ENCODE measurements around the gene TCEANC2. TPM values are rescaled to one million over a fixed set of nuclear protein-coding genes. Genes with fewer than 3 reads are reported as not detected.

TCEANC2 gene
- total and polyA plus RNA-seq, 2 experiments from 2014 or later = 6.0 to 6.3 TPM

DNA sequence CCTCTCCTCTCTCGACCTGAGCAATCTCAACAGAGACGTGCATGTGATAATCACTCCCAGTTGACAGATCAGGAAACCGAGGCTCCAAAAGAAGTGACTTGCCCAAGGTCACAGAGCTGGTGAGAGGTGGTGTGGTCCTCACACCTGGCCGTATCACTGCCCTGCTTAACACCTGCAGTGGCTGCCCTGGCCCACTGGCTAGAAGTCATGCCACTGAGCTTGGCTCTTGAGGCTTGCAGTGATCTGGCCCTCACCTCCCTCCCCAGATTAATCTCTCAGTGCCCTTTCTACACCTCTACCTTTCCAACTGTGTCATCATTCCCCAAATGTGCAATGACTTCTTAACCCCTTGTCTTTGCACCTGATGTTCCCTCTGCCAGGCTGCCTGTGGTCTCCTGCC, 60.6 kb downstream of the TCEANC2 start (continued):
- no peak for TF ChIP-seq CREB1 (CRISPR knock-in tag; IDR thresholded peaks at IDR 0.05; ENCODE audit: low read depth)
- TF ChIP-seq, protein P1, sequence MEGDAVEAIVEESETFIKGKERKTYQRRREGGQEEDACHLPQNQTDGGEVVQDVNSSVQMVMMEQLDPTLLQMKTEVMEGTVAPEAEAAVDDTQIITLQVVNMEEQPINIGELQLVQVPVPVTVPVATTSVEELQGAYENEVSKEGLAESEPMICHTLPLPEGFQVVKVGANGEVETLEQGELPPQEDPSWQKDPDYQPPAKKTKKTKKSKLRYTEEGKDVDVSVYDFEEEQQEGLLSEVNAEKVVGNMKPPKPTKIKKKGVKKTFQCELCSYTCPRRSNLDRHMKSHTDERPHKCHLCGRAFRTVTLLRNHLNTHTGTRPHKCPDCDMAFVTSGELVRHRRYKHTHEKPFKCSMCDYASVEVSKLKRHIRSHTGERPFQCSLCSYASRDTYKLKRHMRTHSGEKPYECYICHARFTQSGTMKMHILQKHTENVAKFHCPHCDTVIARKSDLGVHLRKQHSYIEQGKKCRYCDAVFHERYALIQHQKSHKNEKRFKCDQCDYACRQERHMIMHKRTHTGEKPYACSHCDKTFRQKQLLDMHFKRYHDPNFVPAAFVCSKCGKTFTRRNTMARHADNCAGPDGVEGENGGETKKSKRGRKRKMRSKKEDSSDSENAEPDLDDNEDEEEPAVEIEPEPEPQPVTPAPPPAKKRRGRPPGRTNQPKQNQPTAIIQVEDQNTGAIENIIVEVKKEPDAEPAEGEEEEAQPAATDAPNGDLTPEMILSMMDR (conservative IDR thresholded peaks at IDR 0.05; ENCODE audit: low read depth in 2 of 2) = no peak

DNA sequence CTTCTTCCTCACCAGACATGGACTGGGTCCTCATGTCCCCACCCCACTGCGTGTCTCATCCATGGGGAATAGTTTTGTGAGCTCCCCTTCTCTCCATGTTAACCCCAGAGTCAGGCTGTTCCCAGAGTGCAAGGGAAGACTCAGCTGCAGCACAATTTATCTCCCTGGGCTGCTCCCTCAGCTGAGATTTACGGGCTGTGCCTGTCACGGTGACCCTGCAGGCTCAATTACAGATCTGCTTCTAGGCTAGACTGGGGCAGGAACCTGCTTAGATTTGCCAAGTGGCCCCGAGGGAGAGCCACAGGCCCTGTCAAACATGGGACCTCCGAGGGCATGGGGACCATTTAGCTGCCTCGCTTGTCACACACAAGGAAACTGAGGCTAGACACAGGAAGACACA, 61.5 kb downstream of the TCEANC2 start:
- H3K27ac Mint-ChIP-seq = no peak overlapping the region
- H3K27ac ChIP-seq (ENCODE audit: low read depth) = no peak overlapping the region

More for the DNA sequence above, 61.5 kb downstream of the TCEANC2 start:
- no peaks in the 10 kb centered on the region for H3K27me3 ChIP-seq (ENCODE audit: insufficient read depth)
- H3K79me2 ChIP-seq (replicated peaks; ENCODE audit: insufficient read depth) = no peaks in the 10 kb centered on the region
- Mint-ChIP-seq H3K9me3 (no peaks in the 10 kb centered on the region; the same call in 2 of the 3 replicates), H3K36me3 (ENCODE audit: low read depth) (no peaks in the 10 kb centered on the region), H3K4me3 (no peak overlapping the region), H3K4me1 (no peaks in the 10 kb centered on the region), H3K27me3 (ENCODE audit: insufficient read depth, low read depth, poor library complexity) (no peaks in the 10 kb centered on the region)
- no peaks in the 10 kb centered on the region for H4K20me1 ChIP-seq (replicated peaks; ENCODE audit: insufficient read depth)
- H3K4me2 ChIP-seq = no peak overlapping the region
- H3F3A ChIP-seq (replicated peaks; ENCODE audit: low read depth) = no peaks in the 10 kb centered on the region
- no peak for DNase-seq (ENCODE audit: low spot score)
- no peaks in the 10 kb centered on the region for H3K36me3 ChIP-seq (ENCODE audit: insufficient read depth)
- H3K4me3 ChIP-seq = no peak overlapping the region
- no peak for TF ChIP-seq EZH2phosphoT487 (IDR thresholded peaks at IDR 0.05; ENCODE audit: unreplicated experiment)
- TF ChIP-seq, protein P2, sequence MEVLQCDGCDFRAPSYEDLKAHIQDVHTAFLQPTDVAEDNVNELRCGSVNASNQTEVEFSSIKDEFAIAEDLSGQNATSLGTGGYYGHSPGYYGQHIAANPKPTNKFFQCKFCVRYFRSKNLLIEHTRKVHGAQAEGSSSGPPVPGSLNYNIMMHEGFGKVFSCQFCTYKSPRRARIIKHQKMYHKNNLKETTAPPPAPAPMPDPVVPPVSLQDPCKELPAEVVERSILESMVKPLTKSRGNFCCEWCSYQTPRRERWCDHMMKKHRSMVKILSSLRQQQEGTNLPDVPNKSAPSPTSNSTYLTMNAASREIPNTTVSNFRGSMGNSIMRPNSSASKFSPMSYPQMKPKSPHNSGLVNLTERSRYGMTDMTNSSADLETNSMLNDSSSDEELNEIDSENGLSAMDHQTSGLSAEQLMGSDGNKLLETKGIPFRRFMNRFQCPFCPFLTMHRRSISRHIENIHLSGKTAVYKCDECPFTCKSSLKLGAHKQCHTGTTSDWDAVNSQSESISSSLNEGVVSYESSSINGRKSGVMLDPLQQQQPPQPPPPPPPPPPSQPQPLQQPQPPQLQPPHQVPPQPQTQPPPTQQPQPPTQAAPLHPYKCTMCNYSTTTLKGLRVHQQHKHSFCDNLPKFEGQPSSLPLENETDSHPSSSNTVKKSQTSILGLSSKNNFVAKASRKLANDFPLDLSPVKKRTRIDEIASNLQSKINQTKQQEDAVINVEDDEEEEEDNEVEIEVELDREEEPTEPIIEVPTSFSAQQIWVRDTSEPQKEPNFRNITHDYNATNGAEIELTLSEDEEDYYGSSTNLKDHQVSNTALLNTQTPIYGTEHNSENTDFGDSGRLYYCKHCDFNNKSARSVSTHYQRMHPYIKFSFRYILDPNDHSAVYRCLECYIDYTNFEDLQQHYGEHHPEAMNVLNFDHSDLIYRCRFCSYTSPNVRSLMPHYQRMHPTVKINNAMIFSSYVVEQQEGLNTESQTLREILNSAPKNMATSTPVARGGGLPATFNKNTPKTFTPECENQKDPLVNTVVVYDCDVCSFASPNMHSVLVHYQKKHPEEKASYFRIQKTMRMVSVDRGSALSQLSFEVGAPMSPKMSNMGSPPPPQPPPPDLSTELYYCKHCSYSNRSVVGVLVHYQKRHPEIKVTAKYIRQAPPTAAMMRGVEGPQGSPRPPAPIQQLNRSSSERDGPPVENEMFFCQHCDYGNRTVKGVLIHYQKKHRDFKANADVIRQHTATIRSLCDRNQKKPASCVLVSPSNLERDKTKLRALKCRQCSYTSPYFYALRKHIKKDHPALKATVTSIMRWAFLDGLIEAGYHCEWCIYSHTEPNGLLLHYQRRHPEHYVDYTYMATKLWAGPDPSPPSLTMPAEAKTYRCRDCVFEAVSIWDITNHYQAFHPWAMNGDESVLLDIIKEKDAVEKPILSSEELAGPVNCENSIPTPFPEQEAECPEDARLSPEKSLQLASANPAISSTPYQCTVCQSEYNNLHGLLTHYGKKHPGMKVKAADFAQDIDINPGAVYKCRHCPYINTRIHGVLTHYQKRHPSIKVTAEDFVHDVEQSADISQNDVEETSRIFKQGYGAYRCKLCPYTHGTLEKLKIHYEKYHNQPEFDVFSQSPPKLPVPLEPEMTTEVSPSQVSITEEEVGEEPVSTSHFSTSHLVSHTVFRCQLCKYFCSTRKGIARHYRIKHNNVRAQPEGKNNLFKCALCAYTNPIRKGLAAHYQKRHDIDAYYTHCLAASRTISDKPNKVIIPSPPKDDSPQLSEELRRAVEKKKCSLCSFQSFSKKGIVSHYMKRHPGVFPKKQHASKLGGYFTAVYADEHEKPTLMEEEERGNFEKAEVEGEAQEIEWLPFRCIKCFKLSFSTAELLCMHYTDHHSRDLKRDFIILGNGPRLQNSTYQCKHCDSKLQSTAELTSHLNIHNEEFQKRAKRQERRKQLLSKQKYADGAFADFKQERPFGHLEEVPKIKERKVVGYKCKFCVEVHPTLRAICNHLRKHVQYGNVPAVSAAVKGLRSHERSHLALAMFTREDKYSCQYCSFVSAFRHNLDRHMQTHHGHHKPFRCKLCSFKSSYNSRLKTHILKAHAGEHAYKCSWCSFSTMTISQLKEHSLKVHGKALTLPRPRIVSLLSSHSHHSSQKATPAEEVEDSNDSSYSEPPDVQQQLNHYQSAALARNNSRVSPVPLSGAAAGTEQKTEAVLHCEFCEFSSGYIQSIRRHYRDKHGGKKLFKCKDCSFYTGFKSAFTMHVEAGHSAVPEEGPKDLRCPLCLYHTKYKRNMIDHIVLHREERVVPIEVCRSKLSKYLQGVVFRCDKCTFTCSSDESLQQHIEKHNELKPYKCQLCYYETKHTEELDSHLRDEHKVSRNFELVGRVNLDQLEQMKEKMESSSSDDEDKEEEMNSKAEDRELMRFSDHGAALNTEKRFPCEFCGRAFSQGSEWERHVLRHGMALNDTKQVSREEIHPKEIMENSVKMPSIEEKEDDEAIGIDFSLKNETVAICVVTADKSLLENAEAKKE (CRISPR knock-in tag; IDR thresholded peaks at IDR 0.05) = no peak
- TF ChIP-seq, protein P3, sequence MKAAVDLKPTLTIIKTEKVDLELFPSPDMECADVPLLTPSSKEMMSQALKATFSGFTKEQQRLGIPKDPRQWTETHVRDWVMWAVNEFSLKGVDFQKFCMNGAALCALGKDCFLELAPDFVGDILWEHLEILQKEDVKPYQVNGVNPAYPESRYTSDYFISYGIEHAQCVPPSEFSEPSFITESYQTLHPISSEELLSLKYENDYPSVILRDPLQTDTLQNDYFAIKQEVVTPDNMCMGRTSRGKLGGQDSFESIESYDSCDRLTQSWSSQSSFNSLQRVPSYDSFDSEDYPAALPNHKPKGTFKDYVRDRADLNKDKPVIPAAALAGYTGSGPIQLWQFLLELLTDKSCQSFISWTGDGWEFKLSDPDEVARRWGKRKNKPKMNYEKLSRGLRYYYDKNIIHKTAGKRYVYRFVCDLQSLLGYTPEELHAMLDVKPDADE (IDR thresholded peaks at IDR 0.05) = no peak
- no peak for TF ChIP-seq ZNF331 (CRISPR knock-in tag; IDR thresholded peaks at IDR 0.05; ENCODE audit: low read depth)
- no peak for TF ChIP-seq EZH2 (IDR thresholded peaks at IDR 0.05; ENCODE audit: low read depth, unreplicated experiment)
- no peak for TF ChIP-seq POLR2AphosphoS5 (IDR thresholded peaks at IDR 0.05; ENCODE audit: low read depth)
- TF ChIP-seq, protein P4, sequence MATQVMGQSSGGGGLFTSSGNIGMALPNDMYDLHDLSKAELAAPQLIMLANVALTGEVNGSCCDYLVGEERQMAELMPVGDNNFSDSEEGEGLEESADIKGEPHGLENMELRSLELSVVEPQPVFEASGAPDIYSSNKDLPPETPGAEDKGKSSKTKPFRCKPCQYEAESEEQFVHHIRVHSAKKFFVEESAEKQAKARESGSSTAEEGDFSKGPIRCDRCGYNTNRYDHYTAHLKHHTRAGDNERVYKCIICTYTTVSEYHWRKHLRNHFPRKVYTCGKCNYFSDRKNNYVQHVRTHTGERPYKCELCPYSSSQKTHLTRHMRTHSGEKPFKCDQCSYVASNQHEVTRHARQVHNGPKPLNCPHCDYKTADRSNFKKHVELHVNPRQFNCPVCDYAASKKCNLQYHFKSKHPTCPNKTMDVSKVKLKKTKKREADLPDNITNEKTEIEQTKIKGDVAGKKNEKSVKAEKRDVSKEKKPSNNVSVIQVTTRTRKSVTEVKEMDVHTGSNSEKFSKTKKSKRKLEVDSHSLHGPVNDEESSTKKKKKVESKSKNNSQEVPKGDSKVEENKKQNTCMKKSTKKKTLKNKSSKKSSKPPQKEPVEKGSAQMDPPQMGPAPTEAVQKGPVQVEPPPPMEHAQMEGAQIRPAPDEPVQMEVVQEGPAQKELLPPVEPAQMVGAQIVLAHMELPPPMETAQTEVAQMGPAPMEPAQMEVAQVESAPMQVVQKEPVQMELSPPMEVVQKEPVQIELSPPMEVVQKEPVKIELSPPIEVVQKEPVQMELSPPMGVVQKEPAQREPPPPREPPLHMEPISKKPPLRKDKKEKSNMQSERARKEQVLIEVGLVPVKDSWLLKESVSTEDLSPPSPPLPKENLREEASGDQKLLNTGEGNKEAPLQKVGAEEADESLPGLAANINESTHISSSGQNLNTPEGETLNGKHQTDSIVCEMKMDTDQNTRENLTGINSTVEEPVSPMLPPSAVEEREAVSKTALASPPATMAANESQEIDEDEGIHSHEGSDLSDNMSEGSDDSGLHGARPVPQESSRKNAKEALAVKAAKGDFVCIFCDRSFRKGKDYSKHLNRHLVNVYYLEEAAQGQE (IDR thresholded peaks at IDR 0.05; ENCODE audit: unreplicated experiment) = no peak
- TF ChIP-seq, protein P1 (conservative IDR thresholded peaks at IDR 0.05; ENCODE audit: low read depth in 2 of 2) = no peak
- H3K9me2 ChIP-seq (ENCODE audit: insufficient read depth) = no peaks in the 10 kb centered on the region
- ATAC-seq = no peak
- H3K4me1 ChIP-seq (ENCODE audit: insufficient read depth) = no peaks in the 10 kb centered on the region
- no peak overlapping the region for H2AFZ ChIP-seq
